Colonic mucosa (tissue), 4 donors: Measurements from ENCODE around the gene HLA-DQA1. TPM values are rescaled to one million over a fixed set of nuclear protein-coding genes. Genes with fewer than 3 reads are reported as not detected.
"Not testable (repeated sequence)": the region's sequence is repeated elsewhere in the genome, so short reads cannot be mapped to it uniquely, and the experiment has no call there.

Experiments used
- DNase-seq: peaks from one replicate; pipeline ENCODE4 v3.0.0-alpha.2; 2020
- H3K27ac ChIP-seq: fragments of 200-600 bp; one replicate; pipeline ENCODE4 v1.8.0; 2021
- H3K27me3 ChIP-seq: fragments of 200-600 bp; one replicate; pipeline ENCODE4 v1.8.0; 2021
- H3K36me3 ChIP-seq: fragments of 200-600 bp; one replicate; pipeline ENCODE4 v1.8.0; 2021
- H3K4me1 ChIP-seq: fragments of 200-600 bp; one replicate; pipeline ENCODE4 v1.8.0; 2021; ENCODE audit warnings: mild to moderate bottlenecking
- H3K4me3 ChIP-seq: fragments of 200-600 bp; one replicate; pipeline ENCODE4 v1.8.0; 2021
- H3K9ac ChIP-seq, 2 donors: one replicate each; pipeline ENCODE4 v1.7.0; 2013; ENCODE audit warnings: control low read depth in 2 of 2, low read depth in 2 of 2, low read length in 2 of 2
- H3K9me3 ChIP-seq: fragments of 200-600 bp; one replicate; pipeline ENCODE4 v1.8.0; 2021
- intact Hi-C: fragments of 100-400 bp; cut with DNase I; formaldehyde crosslinking; loops from one replicate; pipeline ENCODE4 v1.14.1; 2022
- total RNA-seq, 2 donors: library from RNA; stranded (reverse); fragmentation: NEBNext Ultra II Directional in 1 of 2; extraction: Animal tissue kit (Norgen Biotek cat#: 25700) in 1 of 2; gene quantifications; one replicate each; pipeline ENCODE4 v1.2.1, GENCODE V29; 2021
- TF ChIP-seq, protein P1 (sequence below): fragments of 200-600 bp; IDR thresholded peaks from one replicate; pipeline ENCODE4 v1.8.0; 2022; ENCODE audit warnings: antibody characterized with exemption, mild to moderate bottlenecking
- donor health status: healthy.
- donor health status: DM: no; HTN: no; CAD: no.
- donor health status: DM: no; HTN: no; CAD: no.

HLA-DQA1 gene
- total RNA-seq, 2 donors from 2014 or later, result 8.1 to 13.5 TPM

DNA sequence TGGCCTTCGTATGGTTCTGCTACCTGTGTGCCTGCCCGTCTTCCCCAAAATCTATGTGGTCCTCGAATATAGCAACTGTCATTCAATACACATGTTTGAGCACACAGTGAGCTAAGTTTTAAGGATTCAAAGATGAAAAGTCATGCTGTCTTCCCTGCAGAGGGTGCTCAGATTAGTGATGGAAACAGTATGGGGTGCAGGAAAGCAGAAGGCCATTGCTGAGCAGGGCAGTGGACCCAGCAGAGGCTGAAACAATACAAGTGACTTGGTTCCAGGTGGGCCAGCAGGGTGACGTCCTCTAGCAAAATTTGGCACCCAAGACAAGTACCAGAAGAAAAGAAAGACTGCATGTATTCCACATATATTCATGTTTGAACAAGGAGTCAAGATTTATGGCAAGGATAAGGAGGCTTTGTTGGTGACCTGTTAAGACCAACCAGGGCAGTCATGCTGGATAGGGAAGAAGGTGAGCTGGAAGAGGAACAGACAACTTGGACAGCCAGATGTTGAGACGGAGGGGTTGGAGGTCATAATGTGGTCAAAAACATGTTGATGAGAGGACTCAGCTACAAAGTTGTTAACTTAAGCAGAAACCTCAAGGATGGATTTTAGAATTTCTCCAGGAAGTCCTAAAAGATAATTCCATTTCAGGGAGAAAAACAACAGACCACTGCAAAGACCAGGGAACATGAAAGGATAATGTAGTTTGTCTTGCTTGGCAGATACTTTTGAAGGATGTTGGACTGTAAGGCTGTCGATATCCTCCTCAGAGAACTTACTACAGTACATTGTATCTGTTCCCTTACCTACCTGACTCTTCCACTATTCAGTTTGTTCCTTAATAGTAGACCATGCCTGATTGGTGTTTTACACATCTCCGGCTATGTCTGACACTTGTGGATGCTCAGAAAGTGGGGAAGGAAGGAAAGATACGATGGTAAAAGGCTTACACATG is 2.5 kb downstream of the HLA-DQA1 start:
- DNase-seq, result no peak
- Histone ChIP-seq H3K9ac (no peak overlapping the region), H3K9me3 (no peaks in the 10 kb centered on the region), H3K27ac (no peak overlapping the region), H3K27me3 (no peaks in the 10 kb centered on the region), H3K4me1 (no peaks in the 10 kb centered on the region), H3K36me3 (no peaks in the 10 kb centered on the region), H3K4me3 (no peak overlapping the region)
- intact Hi-C loops, result no loop called here
- TF ChIP-seq, protein P1, sequence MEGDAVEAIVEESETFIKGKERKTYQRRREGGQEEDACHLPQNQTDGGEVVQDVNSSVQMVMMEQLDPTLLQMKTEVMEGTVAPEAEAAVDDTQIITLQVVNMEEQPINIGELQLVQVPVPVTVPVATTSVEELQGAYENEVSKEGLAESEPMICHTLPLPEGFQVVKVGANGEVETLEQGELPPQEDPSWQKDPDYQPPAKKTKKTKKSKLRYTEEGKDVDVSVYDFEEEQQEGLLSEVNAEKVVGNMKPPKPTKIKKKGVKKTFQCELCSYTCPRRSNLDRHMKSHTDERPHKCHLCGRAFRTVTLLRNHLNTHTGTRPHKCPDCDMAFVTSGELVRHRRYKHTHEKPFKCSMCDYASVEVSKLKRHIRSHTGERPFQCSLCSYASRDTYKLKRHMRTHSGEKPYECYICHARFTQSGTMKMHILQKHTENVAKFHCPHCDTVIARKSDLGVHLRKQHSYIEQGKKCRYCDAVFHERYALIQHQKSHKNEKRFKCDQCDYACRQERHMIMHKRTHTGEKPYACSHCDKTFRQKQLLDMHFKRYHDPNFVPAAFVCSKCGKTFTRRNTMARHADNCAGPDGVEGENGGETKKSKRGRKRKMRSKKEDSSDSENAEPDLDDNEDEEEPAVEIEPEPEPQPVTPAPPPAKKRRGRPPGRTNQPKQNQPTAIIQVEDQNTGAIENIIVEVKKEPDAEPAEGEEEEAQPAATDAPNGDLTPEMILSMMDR, result no peak

DNA sequence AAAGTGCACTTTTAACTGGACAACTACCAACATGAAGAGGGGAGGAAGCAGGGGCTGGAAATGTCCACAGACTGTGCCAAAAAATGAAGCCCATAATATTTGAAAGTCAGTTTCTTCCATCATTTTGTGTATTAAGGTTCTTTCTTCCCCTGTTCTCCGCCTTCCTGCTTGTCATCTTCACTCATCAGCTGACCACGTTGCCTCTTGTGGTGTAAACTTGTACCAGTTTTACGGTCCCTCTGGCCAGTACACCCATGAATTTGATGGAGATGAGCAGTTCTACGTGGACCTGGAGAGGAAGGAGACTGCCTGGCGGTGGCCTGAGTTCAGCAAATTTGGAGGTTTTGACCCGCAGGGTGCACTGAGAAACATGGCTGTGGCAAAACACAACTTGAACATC is 3.9 kb downstream of the HLA-DQA1 start:
- Histone ChIP-seq H3K4me1 (no peaks in the 10 kb centered on the region), H3K9me3 (no peaks in the 10 kb centered on the region), H3K27ac (no peak overlapping the region), H3K27me3 (no peaks in the 10 kb centered on the region), H3K9ac (no peak overlapping the region), H3K36me3 (no peaks in the 10 kb centered on the region), H3K4me3 (no peak overlapping the region)
- intact Hi-C loops, result no loop called here
- DNase-seq, result no peak
- TF ChIP-seq, protein P1, result no peak

- intact Hi-C loops, H3K4me1 ChIP-seq, H3K9ac ChIP-seq, H3K27me3 ChIP-seq, H3K36me3 ChIP-seq, H3K4me3 ChIP-seq, H3K9me3 ChIP-seq, H3K27ac ChIP-seq, DNase-seq: not testable (repeated sequence)
Observed at GRCh38 chr6:32641785-32642719, 4.8 kb downstream of the HLA-DQA1 start.

DNA sequence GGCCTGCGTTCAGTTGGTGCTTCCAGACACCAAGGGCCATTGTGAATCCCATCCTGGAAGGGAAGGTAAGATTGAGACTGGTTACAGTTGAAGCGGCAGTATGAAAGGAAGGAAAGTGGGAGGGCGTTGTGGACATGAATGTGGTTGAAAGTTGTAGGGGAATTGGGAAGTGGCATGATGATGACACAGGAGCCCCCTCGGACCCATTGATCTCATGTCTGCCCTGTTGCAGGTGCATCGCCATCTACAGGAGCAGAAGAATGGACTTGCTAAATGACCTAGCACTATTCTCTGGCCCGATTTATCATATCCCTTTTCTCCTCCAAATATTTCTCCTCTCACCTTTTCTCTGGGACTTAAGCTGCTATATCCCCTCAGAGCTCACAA is 5.5 kb downstream of the HLA-DQA1 start:
- no peak for DNase-seq

DNA sequence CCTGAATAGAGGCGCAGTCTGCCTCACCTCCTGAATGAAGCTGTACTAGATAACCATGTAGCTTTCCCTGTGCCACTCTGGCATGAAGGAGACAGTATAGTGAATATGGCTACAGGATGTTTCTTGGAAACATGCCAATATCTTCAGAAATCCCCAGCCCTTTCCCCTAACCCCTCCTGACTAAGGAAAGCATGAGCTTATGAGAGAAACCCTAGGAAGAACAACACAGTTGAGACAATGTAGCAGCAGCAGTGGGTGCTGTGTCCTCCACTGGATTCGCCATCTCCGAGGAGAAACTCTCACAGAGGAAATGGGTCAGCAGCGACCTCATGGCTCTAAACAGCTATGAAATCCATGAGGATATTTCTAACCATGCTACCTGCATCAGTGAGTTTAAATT is 6.7 kb downstream of the HLA-DQA1 start:
- intact Hi-C loops, result no loop called here
- Histone ChIP-seq H3K27me3 (no peaks in the 10 kb centered on the region), H3K9ac (no peak overlapping the region), H3K9me3 (no peaks in the 10 kb centered on the region), H3K36me3 (no peaks in the 10 kb centered on the region), H3K27ac (no peak overlapping the region), H3K4me3 (no peak overlapping the region), H3K4me1 (no peaks in the 10 kb centered on the region)
- TF ChIP-seq, protein P1, result no peak
- no peak for DNase-seq

More for the DNA sequence above, 5.5 kb downstream of the HLA-DQA1 start:
- H3K4me1 ChIP-seq, result no peaks in the 10 kb centered on the region
- no peak overlapping the region for H3K27ac ChIP-seq
- H3K27me3 ChIP-seq, result no peaks in the 10 kb centered on the region
- no peak overlapping the region for H3K4me3 ChIP-seq
- no peak overlapping the region for H3K9ac ChIP-seq
- no peaks in the 10 kb centered on the region for H3K36me3 ChIP-seq
- H3K9me3 ChIP-seq, result no peaks in the 10 kb centered on the region
- intact Hi-C loops, result no loop called here
- TF ChIP-seq, protein P1, result no peak
